ENCODE results near the gene C6orf120. TPM values are rescaled to one million over a fixed set of nuclear protein-coding genes. Genes with fewer than 3 reads are reported as not detected.
A peak's percentile ranks its signal among the peaks of the same experiment; 100 is the strongest.

Gene C6orf120
- total RNA-seq, 4 donors from 2014 or later: 14.8 to 29.0 (median 21.7) TPM

- Histone ChIP-seq H3K4me1 (peaks cover 0 to 12% (median 0%) of the 10 kb centered on the region in 3 donors), H3K36me3 (peaks cover 0 to 83% (median 17%) of the 10 kb centered on the region in 3 donors), H3K27ac (no peak overlapping the region), H3K9me3 (no peaks in the 10 kb centered on the region), H3K27me3 (no peaks in the 10 kb centered on the region), H3K4me3 (no peak overlapping the region)
- TF ChIP-seq POLR2A (IDR thresholded peaks at IDR 0.05) (no peak), CTCF (IDR thresholded peaks at IDR 0.05) (no peak)
- WGBS, 2 donors: 78 to 92% methylated on average over 7 to 11 of the region's 15 CpGs
- DNase-seq: no peak
- intact Hi-C loops (cut with DNase I): no loop called here
These were observed 33.6 kb upstream of the C6orf120 start for GRCh38 chr6:169668203-169668847.

- peaks cover 0 to 12% (median 0%) of the 10 kb centered on the region in 3 donors for H3K4me1 ChIP-seq
- no peaks in the 10 kb centered on the region for H3K9me3 ChIP-seq
- peak overlapping the region in 3 of 4 donors; percentile 44 to 58 (median 45) for H3K27ac ChIP-seq
- 78 to 80% methylated on average over 5 to 6 of the region's 6 CpGs for WGBS, 2 donors
- no peak for DNase-seq
- TF ChIP-seq POLR2A (IDR thresholded peaks at IDR 0.05): no peak
- TF ChIP-seq CTCF (IDR thresholded peaks at IDR 0.05): no peak
- peaks cover 0 to 75% (median 10%) of the 10 kb centered on the region in 3 donors for H3K36me3 ChIP-seq
- no peak overlapping the region for H3K4me3 ChIP-seq
- intact Hi-C loops (cut with DNase I): no loop called here
- H3K27me3 ChIP-seq: no peaks in the 10 kb centered on the region
These were observed 32.8 kb upstream of the C6orf120 start for GRCh38 chr6:169669147-169669546.

- Histone ChIP-seq H3K4me1 (peaks cover 0 to 12% (median 0%) of the 10 kb centered on the region in 3 donors), H3K27me3 (no peaks in the 10 kb centered on the region), H3K4me3 (no peak overlapping the region), H3K9me3 (no peaks in the 10 kb centered on the region), H3K36me3 (peaks cover 0 to 73% (median 6%) of the 10 kb centered on the region in 3 donors), H3K27ac (peak overlapping the region in 3 of 4 donors; percentile 44 to 58 (median 45))
- intact Hi-C loops (cut with DNase I): no loop called here
- TF ChIP-seq POLR2A (IDR thresholded peaks at IDR 0.05): no peak
- no peak for TF ChIP-seq CTCF (IDR thresholded peaks at IDR 0.05)
- DNase-seq: no peak
- 58 to 64% methylated on average over 7 of the region's 7 CpGs for WGBS, 2 donors
These were observed 32.0 kb upstream of the C6orf120 start for GRCh38 chr6:169669889-169670288.

GRCh38 chr6:169671563-169671962 lies 30.4 kb upstream of the C6orf120 start:
- Histone ChIP-seq H3K27ac (no peak overlapping the region), H3K4me1 (peaks cover 0 to 4% (median 0%) of the 10 kb centered on the region in 3 donors), H3K9me3 (no peaks in the 10 kb centered on the region), H3K27me3 (no peaks in the 10 kb centered on the region), H3K36me3 (peaks cover 0 to 67% (median 3%) of the 10 kb centered on the region in 3 donors), H3K4me3 (no peak overlapping the region)
- 92 to 93% methylated on average over 5 of the region's 5 CpGs for WGBS, 2 donors
- intact Hi-C loops (cut with DNase I): no loop called here
- TF ChIP-seq CTCF (IDR thresholded peaks at IDR 0.05) (no peak), POLR2A (IDR thresholded peaks at IDR 0.05) (no peak)
- DNase-seq: no peak

- no peak for DNase-seq
- no peaks in the 10 kb centered on the region for H3K4me1 ChIP-seq
- no peaks in the 10 kb centered on the region for H3K27me3 ChIP-seq
- TF ChIP-seq POLR2A (IDR thresholded peaks at IDR 0.05) (no peak), CTCF (IDR thresholded peaks at IDR 0.05) (no peak)
- H3K9me3 ChIP-seq: no peaks in the 10 kb centered on the region
- WGBS, 2 donors: 93 to 97% methylated on average over 3 of the region's 3 CpGs
- H3K27ac ChIP-seq: no peak overlapping the region
- peaks cover 0 to 67% (median 0%) of the 10 kb centered on the region in 3 donors for H3K36me3 ChIP-seq
- intact Hi-C loops (cut with DNase I): no loop called here
- no peak overlapping the region for H3K4me3 ChIP-seq
These were observed 26.9 kb upstream of the C6orf120 start for GRCh38 chr6:169675011-169675410.
